Panc1 (cell line): ENCODE measurements around the gene PPP2R3A. TPM values are rescaled to one million over a fixed set of nuclear protein-coding genes. Genes with fewer than 3 reads are reported as not detected.

Experiments used
- ATAC-seq: fragments of 200-7000 bp; cut with Tn5 transposase; 2 replicates; pipeline ENCODE4 v1.9.1; 2020; ENCODE audit warnings: mild to moderate bottlenecking, moderate library complexity
- BruUV-seq: library from RNA; stranded (reverse); fragments of 400-500 nt; replicated peaks from 2 replicates; lab custom pipeline; 2021; lab: Mats Ljungman, UMichigan
- CTCF ChIA-PET: fragments of 300-600 bp; sonication (Branson Sonifier 250); formaldehyde crosslinking; loops from one replicate; lab custom pipeline; 2022; ENCODE audit warnings: antibody characterized with exemption; lab: Charles Lee
- POLR2A ChIA-PET: fragments of 300-600 bp; sonication (Branson Sonifier 250); formaldehyde crosslinking; loops from one replicate; lab custom pipeline; 2022; ENCODE audit warnings: antibody characterized with exemption; lab: Charles Lee
- DNase-seq: peaks from one replicate; pipeline ENCODE4 v3.0.0-alpha.2; 2010; ENCODE audit warnings: low read depth, low spot score
- H3K27ac ChIP-seq: 2 replicates; pipeline ENCODE4 v1.5.1; 2011; ENCODE audit warnings: mild to moderate bottlenecking, low read length, inconsistent platforms
- H3K27me3 ChIP-seq: fragments of 200-500 bp; sonication (Bioruptor generic); 2 replicates; pipeline ENCODE4 v1.6.0; 2014; ENCODE audit warnings: low read length, inconsistent platforms; ENCODE audit not compliant: control insufficient read depth, insufficient read depth
- H3K36me3 ChIP-seq: fragments of 200-500 bp; sonication (Bioruptor generic); 2 replicates; pipeline ENCODE4 v1.5.1; 2014; ENCODE audit warnings: inconsistent platforms, mild to moderate bottlenecking, low read length, moderate library complexity; ENCODE audit not compliant: control insufficient read depth, insufficient read depth
- H3K4me1 ChIP-seq: 2 replicates; pipeline ENCODE4 v1.5.1; 2011; ENCODE audit warnings: inconsistent platforms, mild to moderate bottlenecking, low read length, moderate library complexity; ENCODE audit not compliant: control insufficient read depth, insufficient read depth
- H3K4me3 ChIP-seq, 2 experiments: 2 replicates each; pipeline ENCODE4 v1.5.1; 2011 to 2012; ENCODE audit warnings: low read depth in 2 of 2, low read length in 2 of 2, mild to moderate bottlenecking in 2 of 2, inconsistent platforms in 1 of 2, moderate library complexity in 1 of 2
- H3K9me3 ChIP-seq: fragments of 200-500 bp; sonication (Bioruptor generic); 2 replicates; pipeline ENCODE4 v1.5.1; 2014; ENCODE audit warnings: low read depth, mild to moderate bottlenecking, inconsistent platforms, low read length, moderate library complexity; ENCODE audit not compliant: control insufficient read depth, insufficient read depth
- POLR2AphosphoS5 ChIP-seq: IDR thresholded peaks from 2 replicates; pipeline ENCODE4 v1.6.1; 2012; ENCODE audit warnings: mild to moderate bottlenecking, low read depth, low read length, moderate library complexity
- SIN3A ChIP-seq: IDR thresholded peaks from 2 replicates; pipeline ENCODE4 v1.6.1; 2012; ENCODE audit warnings: low read depth, mild to moderate bottlenecking, low read length, moderate library complexity, borderline replicate concordance; ENCODE audit not compliant: insufficient read depth
- TCF7L2 ChIP-seq: IDR thresholded peaks from 2 replicates; pipeline ENCODE4 v1.6.1; 2011; ENCODE audit warnings: mild to moderate bottlenecking, low read depth, low read length, inconsistent platforms
- in situ Hi-C: cut with HindIII; loops from 2 replicates; pipeline ENCODE4 v1.10.0; 2016; ENCODE audit warnings: low sequenced_read_pairs, low pct_unique_long_range_greater_than_20kb
- intact Hi-C: fragments of 100-400 bp; cut with micrococcal nuclease; formaldehyde crosslinking; loops from one replicate; pipeline ENCODE4 v1.10.0; 2022; ENCODE audit not compliant: unreplicated experiment
- total RNA-seq: library from RNA; stranded (reverse); gene quantifications from one replicate; pipeline ENCODE4 v1.2.1, GENCODE V29; 2021; ENCODE audit not compliant: unreplicated experiment
- TF ChIP-seq, protein P1 (sequence below), 2 experiments: IDR thresholded peaks; 2 replicates each; pipeline ENCODE4 v1.6.1; 2011 to 2012; ENCODE audit warnings: low read depth in 2 of 2, control low read depth in 1 of 2, low read length in 1 of 2, mild to moderate bottlenecking in 1 of 2, moderate library complexity in 1 of 2; ENCODE audit not compliant: insufficient read depth in 1 of 2
- TF ChIP-seq, protein P2 (sequence below): fragments of 450-650 bp; IDR thresholded peaks from 2 replicates; pipeline ENCODE4 v1.5.1; 2017; ENCODE audit warnings: mild to moderate bottlenecking

PPP2R3A gene
- total RNA-seq, 1 experiment from 2014 or later: 8.1 TPM

DNA sequence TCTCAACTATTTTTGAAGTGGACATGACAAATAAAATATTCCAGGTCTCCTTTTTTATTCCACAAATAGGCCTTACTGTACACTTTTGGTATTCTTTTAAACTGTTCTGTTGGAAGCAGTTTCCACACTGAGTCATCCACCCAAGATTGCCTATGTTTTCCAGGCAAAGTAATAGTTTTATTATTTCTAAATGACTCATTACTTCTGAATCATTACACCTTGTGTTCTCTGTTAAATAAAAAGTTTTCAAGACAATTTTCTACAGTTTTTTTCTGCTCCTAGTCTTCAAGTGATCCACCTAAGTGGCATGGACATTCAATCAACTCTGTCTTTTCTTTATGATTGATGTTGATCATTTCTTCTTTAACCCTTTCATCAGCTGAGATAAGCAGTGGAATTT is 26.5 kb downstream of the PPP2R3A start:
- Histone ChIP-seq H3K27ac (no peak overlapping the region), H3K4me3 (no peak overlapping the region), H3K27me3 (no peaks in the 10 kb centered on the region), H3K9me3 (no peaks in the 10 kb centered on the region), H3K4me1 (peaks cover 13% of the 10 kb centered on the region; the same call in 1 of the 2 replicates), H3K36me3 (no peaks in the 10 kb centered on the region)
- TF ChIP-seq, protein P1, sequence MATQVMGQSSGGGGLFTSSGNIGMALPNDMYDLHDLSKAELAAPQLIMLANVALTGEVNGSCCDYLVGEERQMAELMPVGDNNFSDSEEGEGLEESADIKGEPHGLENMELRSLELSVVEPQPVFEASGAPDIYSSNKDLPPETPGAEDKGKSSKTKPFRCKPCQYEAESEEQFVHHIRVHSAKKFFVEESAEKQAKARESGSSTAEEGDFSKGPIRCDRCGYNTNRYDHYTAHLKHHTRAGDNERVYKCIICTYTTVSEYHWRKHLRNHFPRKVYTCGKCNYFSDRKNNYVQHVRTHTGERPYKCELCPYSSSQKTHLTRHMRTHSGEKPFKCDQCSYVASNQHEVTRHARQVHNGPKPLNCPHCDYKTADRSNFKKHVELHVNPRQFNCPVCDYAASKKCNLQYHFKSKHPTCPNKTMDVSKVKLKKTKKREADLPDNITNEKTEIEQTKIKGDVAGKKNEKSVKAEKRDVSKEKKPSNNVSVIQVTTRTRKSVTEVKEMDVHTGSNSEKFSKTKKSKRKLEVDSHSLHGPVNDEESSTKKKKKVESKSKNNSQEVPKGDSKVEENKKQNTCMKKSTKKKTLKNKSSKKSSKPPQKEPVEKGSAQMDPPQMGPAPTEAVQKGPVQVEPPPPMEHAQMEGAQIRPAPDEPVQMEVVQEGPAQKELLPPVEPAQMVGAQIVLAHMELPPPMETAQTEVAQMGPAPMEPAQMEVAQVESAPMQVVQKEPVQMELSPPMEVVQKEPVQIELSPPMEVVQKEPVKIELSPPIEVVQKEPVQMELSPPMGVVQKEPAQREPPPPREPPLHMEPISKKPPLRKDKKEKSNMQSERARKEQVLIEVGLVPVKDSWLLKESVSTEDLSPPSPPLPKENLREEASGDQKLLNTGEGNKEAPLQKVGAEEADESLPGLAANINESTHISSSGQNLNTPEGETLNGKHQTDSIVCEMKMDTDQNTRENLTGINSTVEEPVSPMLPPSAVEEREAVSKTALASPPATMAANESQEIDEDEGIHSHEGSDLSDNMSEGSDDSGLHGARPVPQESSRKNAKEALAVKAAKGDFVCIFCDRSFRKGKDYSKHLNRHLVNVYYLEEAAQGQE (IDR thresholded peaks at IDR 0.05; ENCODE audit: insufficient read depth in 1 of 2, low read depth in 2 of 2, low read length in 1 of 2): no peak
- TF ChIP-seq, protein P2, sequence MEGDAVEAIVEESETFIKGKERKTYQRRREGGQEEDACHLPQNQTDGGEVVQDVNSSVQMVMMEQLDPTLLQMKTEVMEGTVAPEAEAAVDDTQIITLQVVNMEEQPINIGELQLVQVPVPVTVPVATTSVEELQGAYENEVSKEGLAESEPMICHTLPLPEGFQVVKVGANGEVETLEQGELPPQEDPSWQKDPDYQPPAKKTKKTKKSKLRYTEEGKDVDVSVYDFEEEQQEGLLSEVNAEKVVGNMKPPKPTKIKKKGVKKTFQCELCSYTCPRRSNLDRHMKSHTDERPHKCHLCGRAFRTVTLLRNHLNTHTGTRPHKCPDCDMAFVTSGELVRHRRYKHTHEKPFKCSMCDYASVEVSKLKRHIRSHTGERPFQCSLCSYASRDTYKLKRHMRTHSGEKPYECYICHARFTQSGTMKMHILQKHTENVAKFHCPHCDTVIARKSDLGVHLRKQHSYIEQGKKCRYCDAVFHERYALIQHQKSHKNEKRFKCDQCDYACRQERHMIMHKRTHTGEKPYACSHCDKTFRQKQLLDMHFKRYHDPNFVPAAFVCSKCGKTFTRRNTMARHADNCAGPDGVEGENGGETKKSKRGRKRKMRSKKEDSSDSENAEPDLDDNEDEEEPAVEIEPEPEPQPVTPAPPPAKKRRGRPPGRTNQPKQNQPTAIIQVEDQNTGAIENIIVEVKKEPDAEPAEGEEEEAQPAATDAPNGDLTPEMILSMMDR: no peak
- TF ChIP-seq SIN3A (no peak), TCF7L2 (no peak), POLR2AphosphoS5 (no peak)
- in situ Hi-C loops: no loop called here
- intact Hi-C loops: no loop called here
- BruUV-seq: no TSS peak
- CTCF ChIA-PET: no interaction called here
- POLR2A ChIA-PET: no interaction called here
- peak; percentile 76 for ATAC-seq
- DNase-seq: peak; percentile 50

DNA sequence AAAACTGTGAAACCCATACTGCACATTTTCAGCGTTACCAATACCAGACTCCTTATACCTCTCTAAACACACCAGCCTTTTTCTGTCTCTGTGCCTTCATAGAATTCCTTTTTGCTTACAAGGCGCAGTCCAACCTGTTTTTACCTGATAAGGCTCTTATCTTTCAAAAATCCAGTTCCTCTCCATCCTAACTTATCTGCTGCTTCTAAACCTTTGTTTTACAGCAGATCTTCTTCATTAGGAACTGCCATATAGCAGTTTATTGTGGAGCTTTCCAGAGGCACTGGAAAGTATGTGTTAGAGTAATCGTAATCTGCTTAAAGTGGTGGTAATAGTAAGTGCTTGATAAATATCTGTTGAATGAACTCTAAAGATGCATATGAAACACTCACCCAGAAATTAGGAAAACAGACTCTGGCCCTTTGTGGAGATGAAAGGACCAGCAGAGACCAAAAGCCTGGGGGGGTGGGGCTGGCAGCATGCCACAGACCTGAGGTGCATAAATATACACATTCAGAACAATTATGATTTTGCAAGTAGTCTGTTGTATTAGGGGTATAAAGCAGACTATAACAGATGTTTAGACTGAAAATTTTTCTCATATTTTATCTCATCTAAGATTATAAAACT is 29.3 kb downstream of the PPP2R3A start:
- DNase-seq: no peak
- H3K4me3 ChIP-seq: no peak overlapping the region
- no peak overlapping the region for H3K27ac ChIP-seq
- H3K36me3 ChIP-seq: no peaks in the 10 kb centered on the region
- H3K27me3 ChIP-seq: no peaks in the 10 kb centered on the region
- CTCF ChIA-PET: no interaction called here
- POLR2A ChIA-PET: no interaction called here
- in situ Hi-C loops (no loop called here), intact Hi-C loops (no loop called here)
- TF ChIP-seq, protein P1 (IDR thresholded peaks at IDR 0.05; ENCODE audit: insufficient read depth in 1 of 2, low read depth in 2 of 2, low read length in 1 of 2): no peak
- TF ChIP-seq TCF7L2: no peak
- no TSS peak for BruUV-seq
- ATAC-seq: no peak
- peaks cover 14% of the 10 kb centered on the region; the same call in 1 of the 2 replicates for H3K4me1 ChIP-seq
- no peaks in the 10 kb centered on the region for H3K9me3 ChIP-seq
